Right hindlimb (tissue), 1 donor: Measurements from ENCODE around the gene TRIM8.

Source experiments
- DNase-seq: peaks from one replicate; pipeline ENCODE4 v3.0.0-alpha.2; 2018

Gene TRIM8

GRCh38 chr10:102617041-102617440, 27.2 kb upstream of the TRIM8 start:
- DNase-seq, result no peak

GRCh38 chr10:102617816-102618215, 26.5 kb upstream of the TRIM8 start:
- no peak for DNase-seq

- peak; percentile 45 for DNase-seq
Observed at GRCh38 chr10:102619281-102619981, 24.8 kb upstream of the TRIM8 start.

- DNase-seq, result no peak
Observed at GRCh38 chr10:102620138-102620590, 24.1 kb upstream of the TRIM8 start.

GRCh38 chr10:102620591-102621442, 23.5 kb upstream of the TRIM8 start:
- DNase-seq, result peak; percentile 44

- no peak for DNase-seq
Observed at GRCh38 chr10:102621443-102622325, 22.6 kb upstream of the TRIM8 start.

GRCh38 chr10:102624094-102624493, 20.2 kb upstream of the TRIM8 start:
- no peak for DNase-seq

- DNase-seq, result no peak
Observed at GRCh38 chr10:102624751-102625645, 19.3 kb upstream of the TRIM8 start.

- no peak for DNase-seq
Observed at GRCh38 chr10:102626026-102626685, 18.1 kb upstream of the TRIM8 start.

GRCh38 chr10:102627291-102627735, 17.0 kb upstream of the TRIM8 start:
- peak; percentile 37 for DNase-seq

- peak; percentile 49 for DNase-seq
Observed at GRCh38 chr10:102627736-102628293, 16.5 kb upstream of the TRIM8 start.

- peak; percentile 68 for DNase-seq
Observed at GRCh38 chr10:102628451-102628911, 15.8 kb upstream of the TRIM8 start.

GRCh38 chr10:102629661-102630614, 14.3 kb upstream of the TRIM8 start:
- DNase-seq, result peak; percentile 71

- no peak for DNase-seq
Observed at GRCh38 chr10:102630663-102631062, 13.6 kb upstream of the TRIM8 start.

GRCh38 chr10:102631525-102632393, 12.5 kb upstream of the TRIM8 start:
- no peak for DNase-seq

- DNase-seq, result peak; percentile 92
Observed at GRCh38 chr10:102632394-102633111, 11.7 kb upstream of the TRIM8 start.

GRCh38 chr10:102633287-102633686, 11.0 kb upstream of the TRIM8 start:
- DNase-seq, result peak; percentile 54

- DNase-seq, result no peak
Observed at GRCh38 chr10:102633848-102634247, 10.4 kb upstream of the TRIM8 start.
